PC-9 (cell line): ENCODE data around the gene NEUROG2. TPM values are rescaled to one million over a fixed set of nuclear protein-coding genes. Genes with fewer than 3 reads are reported as not detected.

Experiments
- BruUV-seq: library from RNA; stranded (reverse); fragments of 400-500 nt; replicated peaks from 2 replicates; lab custom pipeline; 2021; lab: Mats Ljungman, UMichigan
- CTCF ChIA-PET: fragments of 300-600 bp; sonication (Branson Sonifier 250); formaldehyde crosslinking; loops from one replicate; lab custom pipeline; 2022; ENCODE audit warnings: antibody characterized with exemption; lab: Charles Lee
- POLR2A ChIA-PET: fragments of 300-600 bp; sonication (Branson Sonifier 250); formaldehyde crosslinking; loops from one replicate; lab custom pipeline; 2022; ENCODE audit warnings: antibody characterized with exemption; ENCODE audit not compliant: unreplicated experiment; lab: Charles Lee
- DNase-seq, 2 experiments: peaks; one replicate each; pipeline versions ENCODE4 v3.0.0 to v3.0.0-alpha.2; 2015 to 2022; ENCODE audit warnings: mixed read lengths in 1 of 2
- H2AFZ ChIP-seq: fragments of 200-600 bp; sonication (generic); 2 replicates; pipeline ENCODE4 v1.8.1; 2017; ENCODE audit warnings: antibody characterized with exemption
- H3F3A ChIP-seq: fragments of 200-600 bp; sonication (generic); 2 replicates; pipeline ENCODE4 v1.8.1; 2017; ENCODE audit warnings: antibody characterized with exemption, mild to moderate bottlenecking, low read depth; ENCODE audit not compliant: insufficient read depth
- H3K27ac ChIP-seq: fragments of 200-600 bp; sonication (generic); 2 replicates; pipeline ENCODE4 v1.6.1; 2016; ENCODE audit warnings: mixed run types
- H3K27me3 ChIP-seq: fragments of 200-600 bp; sonication (generic); 2 replicates; pipeline ENCODE4 v1.6.1; 2016; ENCODE audit warnings: low read depth, mixed run types; ENCODE audit not compliant: insufficient read depth
- H3K36me3 ChIP-seq: fragments of 200-600 bp; sonication (generic); 2 replicates; pipeline ENCODE4 v1.6.1; 2016; ENCODE audit warnings: low read depth, mixed run types
- H3K4me1 ChIP-seq: fragments of 200-600 bp; sonication (generic); replicated peaks from 2 replicates; pipeline ENCODE4 v1.6.1; 2016; ENCODE audit warnings: mixed run types; ENCODE audit not compliant: insufficient read depth
- H3K4me2 ChIP-seq: fragments of 200-600 bp; sonication (generic); 2 replicates; pipeline ENCODE4 v1.6.1; 2017; ENCODE audit warnings: mixed run types
- H3K4me3 ChIP-seq: fragments of 200-600 bp; sonication (generic); 2 replicates; pipeline ENCODE4 v1.6.1; 2016; ENCODE audit warnings: mixed run types
- H3K79me2 ChIP-seq: fragments of 200-600 bp; sonication (generic); 2 replicates; pipeline ENCODE4 v1.6.1; 2017; ENCODE audit warnings: low read depth, mixed run types
- H3K9me2 ChIP-seq: fragments of 200-600 bp; sonication (generic); 2 replicates; pipeline ENCODE4 v1.8.1; 2017; ENCODE audit warnings: mild to moderate bottlenecking; ENCODE audit not compliant: insufficient read depth
- H3K9me3 ChIP-seq: fragments of 200-600 bp; sonication (generic); 2 replicates; pipeline ENCODE4 v1.8.1; 2016; ENCODE audit warnings: low read depth; ENCODE audit not compliant: insufficient read depth
- H4K20me1 ChIP-seq: fragments of 200-600 bp; sonication (generic); 2 replicates; pipeline ENCODE4 v1.8.1; 2017; ENCODE audit not compliant: insufficient read depth
- CTCF ChIP-seq: fragments of 200-600 bp; sonication (generic); conservative IDR thresholded peaks from 2 replicates; pipeline ENCODE4 v1.6.1; 2017; ENCODE audit warnings: mixed run types, antibody characterized with exemption, mild to moderate bottlenecking, moderate library complexity
- EZH2 ChIP-seq: fragments of 200-600 bp; sonication (generic); IDR thresholded peaks from 2 replicates; pipeline ENCODE4 v1.8.0; 2017; ENCODE audit warnings: antibody characterized with exemption, low read depth
- intact Hi-C: fragments of 100-400 bp; cut with micrococcal nuclease; formaldehyde crosslinking; loops from one replicate; pipeline ENCODE4 v1.10.0; 2022; ENCODE audit not compliant: unreplicated experiment
- total RNA-seq: library from RNA; stranded (reverse); gene quantifications from 2 replicates; pipeline ENCODE4 v1.2.3, GENCODE V29; 2021

Gene NEUROG2
- total RNA-seq, 1 experiment from 2014 or later = not detected

- Histone ChIP-seq H2AFZ (no peak overlapping the region), H3K4me2 (no peak overlapping the region), H3K79me2 (no peaks in the 10 kb centered on the region), H3K4me1 (no peaks in the 10 kb centered on the region), H4K20me1 (no peaks in the 10 kb centered on the region), H3K36me3 (no peaks in the 10 kb centered on the region), H3K27ac (no peak overlapping the region), H3K4me3 (no peak overlapping the region), H3K9me2 (peaks cover 5% of the 10 kb centered on the region; the same call in 1 of the 2 replicates), H3F3A (no peaks in the 10 kb centered on the region), H3K9me3 (no peaks in the 10 kb centered on the region), H3K27me3 (no peaks in the 10 kb centered on the region)
- no peak for DNase-seq
- intact Hi-C loops = no loop called here
- no peak for TF ChIP-seq CTCF
- no peak for TF ChIP-seq EZH2
- CTCF ChIA-PET = interaction anchor here (0.7 kb wide), 1 partner anchor 153 kb away, joined by 3 read pairs; no protein-coding TSS in a partner anchor
- POLR2A ChIA-PET = interaction anchor here (0.6 kb wide), 1 partner anchor 14 kb away, joined by 3 read pairs; no protein-coding TSS in a partner anchor
- no TSS peak for BruUV-seq
Observed at GRCh38 chr4:112532267-112532666, 16.3 kb upstream of the NEUROG2 start.

DNA sequence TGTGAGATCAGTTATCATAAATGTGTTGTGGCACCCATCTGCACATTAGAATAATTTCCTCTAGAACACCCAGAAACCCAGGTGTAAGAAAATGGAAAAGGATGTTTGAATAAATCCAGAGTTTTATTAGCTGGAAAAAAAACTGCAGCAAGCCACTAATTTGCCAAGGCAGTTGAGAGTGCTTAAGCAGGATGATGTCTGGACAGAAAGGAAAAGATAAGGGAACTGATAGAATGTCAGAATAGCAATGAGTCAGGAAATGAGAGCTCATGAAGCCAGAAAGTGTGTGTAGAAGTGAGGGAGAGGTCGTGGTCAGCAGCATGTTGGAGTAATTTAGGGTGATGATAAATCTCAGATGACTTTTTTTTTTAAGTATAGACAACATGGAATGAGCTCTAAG, 15.2 kb upstream of the NEUROG2 start:
- Histone ChIP-seq H3K4me3 (no peak overlapping the region), H3K79me2 (no peaks in the 10 kb centered on the region), H2AFZ (no peak overlapping the region), H3K4me2 (no peak overlapping the region), H3K9me3 (no peaks in the 10 kb centered on the region), H3K27ac (no peak overlapping the region), H3K27me3 (no peaks in the 10 kb centered on the region), H4K20me1 (no peaks in the 10 kb centered on the region), H3K9me2 (no peaks in the 10 kb centered on the region), H3K4me1 (no peaks in the 10 kb centered on the region), H3K36me3 (no peaks in the 10 kb centered on the region), H3F3A (no peaks in the 10 kb centered on the region)
- no peak for DNase-seq
- intact Hi-C loops = no loop called here
- no TSS peak for BruUV-seq
- ChIA-PET CTCF (interaction anchor here (0.6 kb wide), 1 partner anchor 209 kb away, joined by 3 read pairs; no protein-coding TSS in a partner anchor), POLR2A (no interaction called here)
- no peak for TF ChIP-seq CTCF

DNA sequence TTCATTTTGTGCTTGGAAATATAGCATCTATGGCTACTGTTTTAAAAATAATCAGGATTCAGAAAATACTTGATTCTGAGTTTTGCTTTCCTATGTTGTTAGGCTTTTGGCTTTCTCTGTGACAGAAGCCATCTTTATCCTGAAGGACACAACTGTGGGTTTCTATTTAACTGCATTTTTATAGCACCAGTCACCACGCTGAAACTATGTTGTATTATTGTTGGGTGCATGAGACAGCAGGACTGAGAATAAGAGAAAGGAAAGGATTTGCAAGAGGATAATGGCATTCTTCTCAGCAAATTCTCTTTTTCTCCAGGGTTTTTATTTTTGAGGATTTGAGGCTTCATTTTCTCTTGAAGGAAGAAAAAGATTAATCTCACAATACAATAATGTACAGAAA, 10.1 kb upstream of the NEUROG2 start:
- Histone ChIP-seq H3K4me1 (0 out of 2 replicates have a peak, but pooled peaks cover 4% of the 10 kb centered on the region), H3K27ac (no peak overlapping the region), H3F3A (no peaks in the 10 kb centered on the region), H3K79me2 (no peaks in the 10 kb centered on the region), H3K4me3 (no peak overlapping the region), H2AFZ (no peak overlapping the region), H3K27me3 (no peaks in the 10 kb centered on the region), H3K4me2 (no peak overlapping the region), H3K9me3 (no peaks in the 10 kb centered on the region), H4K20me1 (no peaks in the 10 kb centered on the region), H3K36me3 (no peaks in the 10 kb centered on the region), H3K9me2 (no peaks in the 10 kb centered on the region)
- TF ChIP-seq CTCF = no peak
- TF ChIP-seq EZH2 = no peak
- no peak for DNase-seq
- BruUV-seq = no TSS peak
- POLR2A ChIA-PET = no interaction called here
- CTCF ChIA-PET = no interaction called here
- intact Hi-C loops = loop anchor here (2.0 to 10.0 kb wide), 2 partner anchors 239 to 419 kb away; no protein-coding TSS in a partner anchor
